SH-SY5Y (cell line): ENCODE measurements around the gene ADORA2A.

Experiments used
- GATA2 ChIP-seq: IDR thresholded peaks from 2 replicates; pipeline ENCODE4 v1.6.1; 2011; ENCODE audit warnings: mild to moderate bottlenecking, low read depth, low read length
- GATA3 ChIP-seq: IDR thresholded peaks from 2 replicates; pipeline ENCODE4 v1.6.1; 2011; ENCODE audit warnings: low read depth, mild to moderate bottlenecking, low read length, moderate library complexity

GRCh38 chr22:24410110-24410856 lies 17.1 kb upstream of the ADORA2A start:
- TF ChIP-seq GATA3 (no peak), GATA2 (no peak)
